ENCODE data around the gene TMPRSS13.

- TF ChIP-seq POLR2AphosphoS5 (IDR thresholded peaks at IDR 0.05; ENCODE audit: borderline replicate concordance, low read depth, low read length) (no peak), EZH2 (IDR thresholded peaks at IDR 0.05) (no peak), FOXP2 (optimal IDR thresholded peaks at IDR 0.05; ENCODE audit: control extremely low read depth, extremely low read length, insufficient read depth) (no peak)
Measured at GRCh38 chr11:117898059-117898458, 31.1 kb downstream of the TMPRSS13 start.
